Stimulated activated CD4-positive, alpha-beta T cell treated with anti-CD3 and anti-CD28 coated beads, Interleukin-1b, Interleukin-23, amount 100 ng/mL, for 24 hours (primary cell): ENCODE data around the gene SRSF10.

Source experiments
- DNase-seq, 4 experiments: peaks; one replicate each; pipeline ENCODE4 v3.0.0-alpha.2; 2020; ENCODE audit warnings: low read depth in 4 of 4, low spot score in 1 of 4

The SRSF10 gene

GRCh38 chr1:23914921-23915320 is 65.2 kb downstream of the SRSF10 start:
- DNase-seq = no peak
